ENCODE results near the gene TMEM121B. TPM values are rescaled to one million over a fixed set of nuclear protein-coding genes. Genes with fewer than 3 reads are reported as not detected.

The TMEM121B gene
- total RNA-seq, 4 donors from 2014 or later, result 0.26 to 0.49 (median 0.35) TPM; not detected in 1

DNA sequence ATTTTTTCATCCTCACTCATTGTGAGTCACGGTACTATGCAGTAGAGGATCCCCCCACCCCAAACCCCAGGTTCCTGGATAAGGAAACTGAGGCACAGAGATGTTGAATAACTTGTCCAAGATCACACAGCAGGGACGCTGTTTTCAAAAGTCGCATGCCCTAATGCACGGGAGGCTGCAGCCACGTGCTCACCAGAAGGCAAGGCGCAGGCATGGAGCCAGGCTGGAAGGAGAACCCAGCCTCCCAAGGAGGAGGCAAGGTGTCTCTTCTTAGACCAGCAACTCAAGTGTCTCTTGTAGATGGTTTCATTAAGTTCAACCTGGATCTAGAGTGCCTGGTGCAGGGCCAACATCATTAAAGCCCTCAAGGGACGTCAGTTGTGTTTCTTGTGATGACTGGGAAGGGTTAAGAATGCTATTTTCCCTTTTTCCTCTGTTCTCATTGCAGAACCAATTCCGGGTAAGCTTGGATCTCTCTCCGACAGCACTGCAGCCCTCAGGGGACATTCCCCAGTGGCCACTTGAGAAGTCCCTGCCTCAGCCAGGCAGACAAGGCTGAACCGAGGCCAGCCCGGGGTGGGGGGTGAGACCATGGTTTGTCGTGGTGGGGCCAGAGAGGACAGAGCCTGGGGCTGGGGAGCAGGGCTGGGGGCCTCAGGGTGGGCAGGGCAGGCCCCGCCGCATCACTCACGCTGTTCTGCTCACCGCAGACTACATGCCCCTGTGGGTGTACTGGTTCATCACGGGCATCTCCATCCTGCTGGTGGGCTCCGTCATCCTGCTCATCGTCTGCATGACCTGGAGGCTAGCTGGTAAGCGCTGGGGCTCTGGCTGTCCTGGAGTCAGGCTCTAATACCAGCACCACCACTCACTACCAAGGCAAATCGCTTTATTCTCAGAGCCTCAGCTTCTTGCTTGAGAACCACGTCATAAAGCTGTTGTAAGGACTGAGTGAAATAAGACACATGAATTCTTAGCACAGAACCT lies 15.7 kb downstream of the TMEM121B start:
- H3K27me3 ChIP-seq, result no peaks in the 10 kb centered on the region
- H3K9me3 ChIP-seq, result no peaks in the 10 kb centered on the region
- TF ChIP-seq CTCF (IDR thresholded peaks at IDR 0.05) (no peak), POLR2A (IDR thresholded peaks at IDR 0.05) (no peak)
- H3K4me1 ChIP-seq, result no peaks in the 10 kb centered on the region
- no peak overlapping the region for H3K27ac ChIP-seq
- DNase-seq, result no peak
- H3K4me3 ChIP-seq, result no peak overlapping the region
- intact Hi-C loops (cut with DNase I; ENCODE audit: low total_unique reads), result no loop called here
- H3K36me3 ChIP-seq, result no peaks in the 10 kb centered on the region

DNA sequence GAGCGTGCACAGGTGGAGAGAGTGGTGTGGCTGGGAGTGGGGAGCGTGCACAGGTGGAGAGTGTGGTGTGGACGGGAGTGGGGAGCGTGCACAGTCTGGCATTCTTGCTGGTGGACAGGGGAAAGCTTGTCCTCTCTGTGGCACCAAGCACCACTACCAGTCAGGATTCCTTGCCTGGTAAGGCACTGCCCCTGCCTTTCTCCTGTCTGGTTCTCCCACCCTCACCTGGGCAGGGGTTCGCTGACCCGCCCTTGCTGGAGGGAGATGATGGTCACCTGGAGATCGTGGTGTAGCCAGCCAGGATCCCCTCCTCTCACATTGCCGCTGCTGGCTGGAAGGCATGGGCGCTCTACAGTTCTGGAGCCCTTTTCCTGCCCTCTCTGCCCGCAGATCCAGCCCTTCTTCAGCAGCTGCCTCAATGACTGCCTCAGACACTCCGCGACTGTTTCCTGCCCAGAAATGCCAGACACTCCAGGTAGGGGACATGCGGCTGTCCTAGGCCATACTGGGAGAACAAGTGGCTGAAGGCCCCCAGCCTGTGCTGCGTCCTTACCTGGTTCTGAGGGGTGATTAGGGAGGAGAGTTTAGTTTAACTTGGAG lies 16.7 kb downstream of the TMEM121B start:
- no peaks in the 10 kb centered on the region for H3K27me3 ChIP-seq
- TF ChIP-seq CTCF (IDR thresholded peaks at IDR 0.05), result no peak
- TF ChIP-seq POLR2A (IDR thresholded peaks at IDR 0.05), result no peak
- no peaks in the 10 kb centered on the region for H3K36me3 ChIP-seq
- intact Hi-C loops (cut with DNase I; ENCODE audit: low total_unique reads), result no loop called here
- no peak overlapping the region for H3K27ac ChIP-seq
- H3K4me3 ChIP-seq, result no peak overlapping the region
- no peaks in the 10 kb centered on the region for H3K4me1 ChIP-seq
- no peaks in the 10 kb centered on the region for H3K9me3 ChIP-seq
- DNase-seq, result no peak

DNA sequence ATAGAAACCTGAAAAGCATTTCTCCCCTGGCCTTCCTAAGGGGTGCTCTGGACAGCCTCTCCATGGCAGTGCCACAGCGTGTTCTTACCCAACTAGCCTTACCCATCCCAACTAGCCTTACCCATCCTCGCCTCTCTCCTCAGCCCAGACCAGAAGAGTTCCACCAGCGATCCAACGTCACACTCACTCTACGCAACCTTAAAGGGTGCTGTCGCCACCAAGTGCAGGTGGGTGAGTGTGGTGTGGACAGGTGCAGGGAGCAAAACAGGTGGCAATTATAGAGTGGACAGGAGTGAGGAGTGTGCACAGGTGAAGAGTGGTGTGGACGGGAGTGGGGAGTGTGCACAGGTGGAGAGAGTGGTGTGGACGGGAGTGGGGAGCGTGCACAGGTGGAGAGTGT lies 17.8 kb downstream of the TMEM121B start:
- no peak overlapping the region for H3K4me3 ChIP-seq
- intact Hi-C loops (cut with DNase I; ENCODE audit: low total_unique reads), result no loop called here
- TF ChIP-seq POLR2A (IDR thresholded peaks at IDR 0.05) (no peak), CTCF (IDR thresholded peaks at IDR 0.05) (no peak)
- H3K36me3 ChIP-seq, result no peaks in the 10 kb centered on the region
- DNase-seq, result no peak
- no peak overlapping the region for H3K27ac ChIP-seq
- H3K4me1 ChIP-seq, result no peaks in the 10 kb centered on the region
- H3K27me3 ChIP-seq, result no peaks in the 10 kb centered on the region
- H3K9me3 ChIP-seq, result no peaks in the 10 kb centered on the region

GRCh38 chr22:17102297-17102667 lies 18.9 kb downstream of the TMEM121B start:
- H3K27ac ChIP-seq, result no peak overlapping the region
- intact Hi-C loops (cut with DNase I; ENCODE audit: low total_unique reads), result no loop called here
- H3K4me3 ChIP-seq, result no peak overlapping the region
- no peak for DNase-seq
- H3K27me3 ChIP-seq, result no peaks in the 10 kb centered on the region
- no peaks in the 10 kb centered on the region for H3K36me3 ChIP-seq
- no peaks in the 10 kb centered on the region for H3K4me1 ChIP-seq
- no peak for TF ChIP-seq CTCF (IDR thresholded peaks at IDR 0.05)
- TF ChIP-seq POLR2A (IDR thresholded peaks at IDR 0.05), result no peak
- no peaks in the 10 kb centered on the region for H3K9me3 ChIP-seq

Measured in uterus (tissue), 4 donors.